Erythroblast (primary cell): Measurements from ENCODE around the gene OLIG2.

Source experiments
- DNase-seq, 2 experiments: peaks; one replicate each; lab custom pipeline; 2025; lab: John Stamatoyannopoulos, UW
- GATA1 ChIP-seq: IDR thresholded peaks from 2 replicates; pipeline ENCODE4 v1.6.1; 2011; ENCODE audit warnings: low read depth, mild to moderate bottlenecking, control low read depth, low read length, moderate library complexity
- POLR2A ChIP-seq: IDR thresholded peaks from 2 replicates; pipeline ENCODE4 v1.6.1; 2011; ENCODE audit warnings: mild to moderate bottlenecking, low read length

The OLIG2 gene

DNA sequence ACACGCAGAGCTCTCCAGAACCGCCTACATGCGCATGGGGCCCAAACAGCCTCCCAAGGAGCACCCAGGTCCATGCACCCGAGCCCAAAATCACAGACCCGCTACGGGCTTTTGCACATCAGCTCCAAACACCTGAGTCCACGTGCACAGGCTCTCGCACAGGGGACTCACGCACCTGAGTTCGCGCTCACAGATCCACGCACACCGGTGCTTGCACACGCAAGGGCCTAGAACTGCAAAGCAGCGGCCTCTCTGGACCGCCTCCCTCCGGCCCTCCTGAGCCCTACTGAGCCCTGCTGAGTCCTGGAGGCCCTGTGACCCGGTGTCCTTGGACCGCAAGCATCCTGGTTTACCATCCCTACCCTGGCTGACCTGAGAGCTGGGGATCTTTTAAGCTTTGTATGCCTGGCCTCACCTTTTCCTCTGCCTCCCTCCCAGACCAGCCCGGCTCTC, 8.3 kb downstream of the OLIG2 start:
- DNase-seq, result no peak
- TF ChIP-seq POLR2A (no peak), GATA1 (no peak)

DNA sequence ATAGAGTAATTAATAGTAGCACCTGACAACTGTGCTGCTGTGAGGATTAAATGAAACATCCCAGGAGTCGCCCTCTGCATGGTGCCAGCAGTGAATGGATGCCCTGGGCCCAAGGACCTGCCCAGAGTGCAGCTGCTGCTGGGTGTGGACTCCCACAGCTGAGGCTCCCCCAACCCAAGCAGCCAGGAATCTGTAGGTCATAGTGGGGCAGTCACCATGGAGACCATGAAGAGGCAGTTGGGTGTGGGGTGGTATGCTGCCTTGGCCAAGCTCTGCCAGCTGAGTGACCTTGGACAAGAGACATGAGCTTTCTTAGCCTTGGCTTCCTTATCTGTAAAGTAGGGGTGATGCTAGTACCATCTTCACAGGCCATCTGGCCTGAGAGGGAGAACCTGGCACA, 9.4 kb downstream of the OLIG2 start:
- TF ChIP-seq POLR2A (no peak), GATA1 (no peak)
- DNase-seq, result no peak

DNA sequence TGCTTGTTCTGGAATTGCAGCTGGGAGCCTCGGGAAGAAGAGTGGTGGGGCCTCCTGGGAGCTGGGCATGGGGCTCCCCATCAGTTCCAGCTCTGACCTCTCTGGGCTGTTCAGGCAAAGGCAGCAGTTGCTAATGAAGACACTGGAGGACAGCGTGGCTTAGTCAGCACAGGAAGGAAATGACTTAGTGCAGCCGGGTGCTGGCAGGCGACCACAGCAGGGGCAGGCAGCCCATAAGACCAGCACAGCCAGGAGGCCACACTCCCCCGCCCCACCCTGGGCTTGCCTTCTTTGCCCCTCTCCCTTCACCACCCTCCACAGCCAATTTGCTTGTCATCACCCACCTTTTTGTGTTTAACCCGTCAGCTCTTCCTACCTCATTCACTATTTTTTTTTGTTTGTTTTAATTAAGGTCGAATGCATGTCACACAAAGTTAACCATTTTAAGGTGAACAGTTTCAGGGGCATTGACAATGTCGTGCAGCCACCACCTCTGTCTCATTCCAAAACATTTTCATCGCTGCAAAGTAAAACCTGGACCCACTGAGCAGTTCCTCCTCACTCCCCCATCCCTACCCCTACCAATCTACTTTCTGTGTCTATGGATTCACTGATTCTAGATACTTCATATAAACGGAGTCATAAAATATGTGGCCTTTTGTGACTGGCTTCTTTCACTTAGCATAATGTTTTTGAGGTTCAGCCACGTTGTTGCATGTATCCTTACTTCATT, 10.9 kb downstream of the OLIG2 start:
- no peak for DNase-seq
- TF ChIP-seq GATA1 (no peak), POLR2A (no peak)

DNA sequence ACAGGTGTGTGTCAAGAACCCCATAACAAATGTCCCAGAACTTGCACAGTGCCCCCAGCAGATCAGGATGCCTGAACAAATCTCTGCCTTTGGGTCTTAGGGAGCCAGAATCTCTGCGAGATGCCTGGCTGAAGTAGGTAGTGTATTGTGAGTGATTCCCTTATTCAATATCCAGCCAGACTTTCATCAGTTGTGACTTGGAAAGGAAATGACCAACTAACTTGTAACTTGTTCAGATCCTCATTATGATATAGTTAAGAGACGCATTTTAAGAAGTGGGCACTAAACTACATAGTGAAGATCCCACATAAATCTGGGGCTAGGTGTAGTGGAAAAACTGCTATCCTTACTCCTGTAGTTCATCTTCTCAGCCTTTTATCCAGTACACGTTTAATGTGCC, 11.8 kb downstream of the OLIG2 start:
- TF ChIP-seq GATA1 (no peak), POLR2A (no peak)

DNA sequence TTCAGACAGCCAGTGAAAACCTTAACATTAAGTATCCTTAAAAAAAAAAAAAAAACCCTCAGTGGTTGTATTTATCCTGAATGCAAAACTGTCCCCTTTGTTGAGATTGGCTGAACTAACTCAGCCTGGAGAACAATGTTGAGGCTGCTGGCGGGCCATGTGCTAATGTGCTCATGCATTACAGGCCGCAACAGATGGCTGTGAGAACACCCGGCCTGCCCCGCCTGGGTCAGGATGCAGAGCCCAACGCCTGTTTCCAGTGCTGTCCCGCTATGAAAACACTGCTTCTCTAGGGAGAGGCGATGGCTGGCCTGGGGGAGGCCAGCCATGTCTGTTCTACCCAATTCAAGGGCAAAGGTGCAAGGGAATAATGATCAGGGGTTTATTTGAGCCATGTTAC, 13.8 kb downstream of the OLIG2 start:
- no peak for TF ChIP-seq GATA1
- no peak for TF ChIP-seq POLR2A
- DNase-seq, result no peak

More for the DNA sequence above, 11.8 kb downstream of the OLIG2 start:
- DNase-seq, result no peak

DNA sequence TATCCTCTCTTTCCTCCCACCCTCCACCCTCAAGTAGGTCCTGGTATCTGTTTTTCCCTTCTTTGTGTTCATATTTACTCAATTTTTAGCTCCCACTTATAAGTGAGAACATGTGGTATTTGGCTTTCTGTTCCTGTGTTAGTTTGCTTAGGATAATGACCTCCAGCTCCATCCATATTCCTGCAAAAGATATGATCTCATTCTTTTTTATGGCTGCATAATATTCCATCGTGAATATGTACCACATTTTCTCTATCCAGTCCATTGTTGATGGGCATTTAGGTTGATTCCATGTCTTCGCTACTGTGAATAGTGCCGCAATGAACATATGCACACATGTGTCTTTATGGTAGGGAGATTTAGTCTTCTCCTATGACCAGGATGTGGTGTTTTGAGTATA, 14.5 kb downstream of the OLIG2 start:
- TF ChIP-seq GATA1, result no peak
- no peak for DNase-seq

DNA sequence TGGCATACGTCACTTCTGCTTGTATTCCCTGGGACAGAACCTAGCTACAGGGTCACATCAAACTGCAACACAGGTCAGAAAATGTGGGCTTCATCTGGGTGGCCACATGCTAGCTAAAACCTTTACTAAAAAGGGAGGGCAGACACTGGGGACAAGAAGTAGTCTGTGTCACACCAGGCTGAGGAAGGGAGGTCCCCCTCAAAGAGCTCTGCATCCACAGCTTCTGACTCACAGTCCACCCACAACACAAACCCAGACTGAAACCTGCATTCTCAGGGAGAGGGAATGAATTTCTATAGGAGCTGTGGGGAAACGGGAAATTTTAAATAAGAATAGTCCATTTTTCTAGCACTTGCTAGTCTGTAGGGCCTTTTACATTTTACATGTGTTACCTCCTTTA, 16.2 kb downstream of the OLIG2 start:
- TF ChIP-seq GATA1, result no peak
- TF ChIP-seq POLR2A, result no peak
- DNase-seq, result no peak

DNA sequence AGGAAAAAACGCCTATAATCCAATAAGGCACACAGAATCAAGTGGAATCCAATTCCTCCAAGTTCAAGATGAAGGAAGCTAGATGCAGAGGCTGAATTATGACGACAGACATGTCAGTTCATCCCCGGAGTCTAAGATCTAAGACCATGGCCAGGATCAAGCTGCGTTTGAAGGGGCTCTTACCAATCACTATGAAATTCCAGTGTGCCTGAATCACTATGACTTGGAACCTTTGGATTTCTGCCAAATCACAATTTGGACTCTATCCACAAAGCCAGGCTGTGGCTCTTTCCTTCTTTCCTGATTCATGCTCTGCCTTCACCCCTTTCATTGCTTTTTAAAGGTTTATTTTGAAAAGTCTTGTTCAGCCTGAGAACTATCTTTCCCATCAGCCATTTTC, 17.1 kb downstream of the OLIG2 start:
- no peak for TF ChIP-seq GATA1
- TF ChIP-seq POLR2A, result no peak
- DNase-seq, result no peak

DNA sequence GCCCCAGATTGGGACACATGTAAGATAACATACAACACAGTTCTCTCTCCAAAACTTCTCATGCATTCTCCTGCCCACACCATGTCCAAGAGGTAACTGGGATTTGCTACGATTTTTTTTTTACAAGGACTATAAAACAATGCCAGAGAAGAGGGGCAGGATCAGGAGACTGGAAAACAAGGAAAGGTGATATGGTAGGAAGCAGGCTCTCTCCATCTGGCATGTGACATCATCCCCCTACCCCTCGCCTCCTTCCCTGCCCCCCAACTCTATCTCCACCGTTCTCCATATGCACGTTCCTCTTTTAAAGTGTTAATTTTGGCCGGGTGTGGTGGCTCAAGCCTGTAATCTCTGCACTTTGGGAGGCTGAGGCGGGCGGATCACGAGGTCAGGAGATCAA, 20.7 kb downstream of the OLIG2 start:
- DNase-seq, result no peak
- TF ChIP-seq POLR2A, result no peak
- no peak for TF ChIP-seq GATA1

DNA sequence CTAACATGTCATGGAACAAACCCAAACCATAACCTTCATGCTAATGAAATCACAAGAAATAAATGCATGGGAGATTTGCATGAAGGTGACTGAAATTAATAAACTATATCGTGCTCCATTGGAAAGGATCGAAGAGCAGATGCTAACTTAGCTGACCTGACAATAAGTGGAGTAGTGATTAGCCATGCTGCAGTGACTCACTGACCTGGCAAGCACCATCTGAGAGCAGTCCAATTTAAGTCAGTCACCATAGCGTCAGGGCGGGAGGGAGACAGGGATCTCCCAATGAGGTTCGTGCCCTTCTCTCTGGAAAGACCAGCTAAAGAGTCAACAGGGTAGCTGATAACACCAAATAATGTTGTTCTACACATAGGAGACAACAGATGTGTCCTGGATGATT, 21.5 kb downstream of the OLIG2 start:
- DNase-seq, result no peak
- no peak for TF ChIP-seq POLR2A
- no peak for TF ChIP-seq GATA1

DNA sequence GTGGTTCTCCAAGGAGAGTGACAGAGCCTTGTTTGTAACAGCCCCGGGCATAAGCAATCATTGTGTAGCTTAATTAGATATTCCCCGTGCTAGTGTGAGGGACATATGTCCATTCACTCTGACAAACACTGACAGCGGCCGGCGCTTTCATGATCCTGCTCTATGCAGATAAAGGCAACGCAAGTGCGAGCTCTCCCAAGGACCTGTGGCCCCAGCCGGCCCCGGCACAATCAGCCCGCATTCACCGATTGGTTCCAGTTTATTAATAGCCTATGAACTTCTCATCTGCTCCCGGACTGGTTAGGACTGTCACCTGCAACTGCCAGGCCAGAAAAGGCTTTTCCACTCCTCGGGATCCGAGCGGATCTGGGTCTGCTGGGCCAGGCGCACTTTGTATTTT, 26.2 kb downstream of the OLIG2 start:
- no peak for DNase-seq
- TF ChIP-seq GATA1 (no peak), POLR2A (no peak)

DNA sequence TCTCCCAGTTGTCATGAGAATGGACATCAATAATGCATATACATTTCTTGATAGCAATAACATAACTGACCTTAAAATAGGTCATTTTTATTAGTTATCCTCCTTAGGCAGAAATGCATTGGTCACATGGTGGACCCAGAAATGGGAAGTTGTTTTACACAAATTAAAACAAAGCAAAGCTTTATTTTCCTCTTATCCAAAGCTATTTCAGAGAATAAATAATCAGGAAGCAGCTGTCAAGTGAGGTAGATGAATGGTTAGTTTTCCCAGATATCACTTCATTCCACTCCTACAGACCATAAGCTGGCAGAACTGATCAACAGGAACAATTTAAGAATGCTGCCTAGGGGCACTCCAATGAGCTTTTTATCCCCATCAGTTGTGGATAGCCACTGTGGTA, 28.2 kb downstream of the OLIG2 start:
- no peak for DNase-seq
- TF ChIP-seq GATA1, result no peak
- no peak for TF ChIP-seq POLR2A

DNA sequence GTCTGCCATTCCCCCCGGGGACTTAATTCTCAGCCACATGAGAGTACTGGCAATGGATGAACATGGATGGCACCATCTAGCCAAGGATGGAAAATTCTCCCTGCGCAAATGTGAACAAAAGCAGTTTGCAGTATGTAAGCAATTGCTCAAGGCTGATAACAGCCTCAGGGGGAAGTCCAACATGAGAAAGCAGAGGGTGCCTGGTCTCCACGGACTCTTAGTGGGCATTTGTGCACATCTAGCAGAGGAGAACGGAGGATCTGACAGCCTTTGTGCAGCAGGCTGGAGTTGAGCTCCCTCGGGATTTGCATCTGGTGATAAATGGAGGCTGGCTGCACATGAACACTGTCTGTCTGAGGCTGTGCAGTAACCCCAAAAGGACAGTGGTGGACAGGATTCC, 30.3 kb downstream of the OLIG2 start:
- TF ChIP-seq POLR2A (no peak), GATA1 (no peak)
- no peak for DNase-seq

DNA sequence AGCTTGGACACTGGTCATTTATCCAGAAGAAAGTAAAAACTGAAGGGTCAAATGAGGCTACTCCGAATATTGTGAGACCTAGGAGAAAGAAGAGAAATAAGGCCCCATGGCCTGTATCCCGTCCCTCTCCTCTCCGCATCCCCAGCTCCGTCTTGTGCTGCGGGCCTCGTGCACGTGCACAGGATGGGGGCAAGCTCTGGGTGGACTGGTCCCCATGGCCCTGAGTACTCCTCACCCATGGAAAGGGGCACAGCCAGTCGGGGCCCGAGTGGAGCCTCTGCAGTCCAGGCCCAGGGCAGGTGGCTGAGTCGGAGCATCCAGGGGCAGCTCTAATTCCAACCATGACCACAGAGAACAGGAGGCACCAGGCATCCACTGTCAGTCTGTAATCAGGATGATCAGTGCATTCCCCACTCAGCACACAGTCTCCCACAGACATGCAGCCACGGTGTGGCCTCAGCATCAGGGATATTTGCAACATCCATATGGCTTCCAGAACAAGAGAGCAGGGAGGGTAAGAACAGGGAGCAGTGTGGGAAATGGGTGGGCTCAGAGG, 31.7 kb downstream of the OLIG2 start:
- DNase-seq, result no peak
- TF ChIP-seq GATA1 (no peak), POLR2A (no peak)

DNA sequence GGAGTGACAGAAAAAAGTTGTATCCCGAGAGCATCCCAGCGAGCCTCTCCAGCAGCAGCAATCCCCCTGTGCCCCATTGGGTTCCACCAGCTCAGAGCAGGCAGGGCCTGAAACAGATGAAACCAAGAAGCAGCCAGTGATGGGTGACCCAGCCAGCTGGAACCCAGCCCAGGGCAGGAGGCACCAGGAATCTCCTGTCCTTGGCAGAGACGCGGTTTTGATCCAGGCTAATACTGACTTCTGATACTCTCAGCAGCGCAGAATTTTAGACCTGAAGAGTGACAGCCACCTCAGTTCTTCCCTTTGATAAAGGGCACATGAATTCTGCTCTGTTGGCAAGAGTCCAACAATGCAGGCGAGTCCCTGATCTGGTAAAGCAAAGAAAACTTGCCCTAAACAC, 32.8 kb downstream of the OLIG2 start:
- DNase-seq, result peak; percentile 20 to 21
- TF ChIP-seq GATA1 (no peak), POLR2A (no peak)

DNA sequence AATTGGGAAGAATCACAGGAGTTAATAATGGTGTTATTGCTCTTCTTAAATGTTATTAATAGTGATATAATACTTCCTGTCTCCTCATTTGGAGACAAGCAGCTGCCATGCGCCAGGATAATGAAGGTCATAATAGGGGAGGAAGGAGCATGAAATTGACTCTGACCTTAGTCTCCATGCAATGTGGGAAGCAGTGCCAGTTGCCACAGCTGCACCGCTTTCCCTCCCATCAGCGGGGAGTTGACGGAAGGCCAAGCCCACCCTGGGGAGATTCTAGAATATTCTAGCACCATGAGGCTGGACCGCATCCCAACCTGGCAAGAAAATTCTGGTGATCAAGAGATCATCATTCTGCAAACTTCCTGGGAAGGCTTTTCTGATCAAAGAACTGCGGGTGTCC, 33.2 kb downstream of the OLIG2 start:
- no peak for DNase-seq
- TF ChIP-seq POLR2A (no peak), GATA1 (no peak)

DNA sequence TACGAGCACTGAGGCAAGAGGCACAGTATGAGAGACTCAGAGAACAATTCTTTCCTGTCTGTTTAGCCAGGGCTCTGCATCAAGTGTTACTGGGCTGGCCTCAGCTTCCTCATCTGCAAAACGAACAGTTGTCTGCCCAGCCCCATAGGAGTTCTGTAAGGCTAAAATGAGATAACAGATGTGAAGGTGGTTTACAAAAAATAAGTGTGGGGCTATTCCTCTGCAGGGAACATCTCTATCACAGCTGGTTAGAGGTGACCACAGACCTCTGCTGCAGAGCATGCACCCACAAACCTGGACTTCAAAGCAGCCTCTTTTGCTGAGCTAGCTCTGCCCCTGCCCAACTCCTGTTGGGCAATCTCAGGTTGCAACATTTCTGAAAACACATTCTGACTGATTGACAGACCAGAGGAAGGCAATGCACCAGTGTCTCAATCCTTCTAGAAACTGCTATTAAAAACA, 33.7 kb downstream of the OLIG2 start:
- no peak for TF ChIP-seq POLR2A
- TF ChIP-seq GATA1, result no peak
- peak in 1 of 2 experiments; percentile 21 for DNase-seq
